DND-41 (cell line): ENCODE data around the gene SLC8B1.
A peak's percentile ranks its signal among the peaks of the same experiment; 100 is the strongest.

Experiments used
- ATAC-seq: fragments of 200-7000 bp; cut with Tn5 transposase; 3 replicates; pipeline ENCODE4 v1.9.1; 2021; ENCODE audit warnings: low read depth; ENCODE audit not compliant: insufficient read depth
- DNase-seq: peaks from one replicate; pipeline ENCODE4 v3.0.0-alpha.2; 2020
- H2AFZ ChIP-seq: 2 replicates; pipeline ENCODE4 v1.6.0; 2012; ENCODE audit warnings: low read depth, low read length
- H3K27ac ChIP-seq: 2 replicates; pipeline ENCODE4 v1.5.1; 2012; ENCODE audit warnings: low read length, inconsistent platforms
- H3K27me3 ChIP-seq: fragments of 200-600 bp; sonication (generic); 2 replicates; pipeline ENCODE4 v1.6.0; 2012; ENCODE audit warnings: low read length, mild to moderate bottlenecking, inconsistent platforms; ENCODE audit not compliant: insufficient read depth, poor library complexity
- H3K36me3 ChIP-seq: 2 replicates; pipeline ENCODE4 v1.5.1; 2012; ENCODE audit warnings: low read length, inconsistent platforms; ENCODE audit not compliant: insufficient read depth
- H3K4me1 ChIP-seq: 2 replicates; pipeline ENCODE4 v1.5.1; 2012; ENCODE audit warnings: mild to moderate bottlenecking, low read length; ENCODE audit not compliant: insufficient read depth
- H3K4me2 ChIP-seq: 2 replicates; pipeline ENCODE4 v1.6.0; 2012; ENCODE audit warnings: mild to moderate bottlenecking, moderate library complexity, low read length, inconsistent platforms; ENCODE audit not compliant: insufficient read depth
- H3K4me3 ChIP-seq, 2 experiments: fragments of 200-600 bp in 1 of 2; shearing (Covaris generic) in 1 of 2; 2 replicates each; pipeline ENCODE4 v1.5.1; 2012 to 2016; ENCODE audit warnings: inconsistent platforms in 2 of 2, low read length in 2 of 2, mild to moderate bottlenecking in 2 of 2, low read depth in 1 of 2, moderate library complexity in 1 of 2
- H3K79me2 ChIP-seq: 2 replicates; pipeline ENCODE4 v1.6.0; 2012; ENCODE audit warnings: low read length, inconsistent platforms; ENCODE audit not compliant: insufficient read depth
- H3K9ac ChIP-seq: 2 replicates; pipeline ENCODE4 v1.6.0; 2012; ENCODE audit warnings: low read depth, mild to moderate bottlenecking, inconsistent platforms, low read length, moderate library complexity
- H3K9me3 ChIP-seq: 2 replicates; pipeline ENCODE4 v1.5.1; 2012; ENCODE audit warnings: low read length, moderate library complexity, mild to moderate bottlenecking, inconsistent platforms; ENCODE audit not compliant: insufficient read depth, severe bottlenecking
- H4K20me1 ChIP-seq: 2 replicates; pipeline ENCODE4 v1.6.0; 2012; ENCODE audit warnings: low read length; ENCODE audit not compliant: insufficient read depth
- EZH2 ChIP-seq: IDR thresholded peaks from 3 replicates; pipeline ENCODE4 v1.6.1; 2012; ENCODE audit warnings: borderline replicate concordance, low read depth, mild to moderate bottlenecking, moderate library complexity, low read length, inconsistent platforms; ENCODE audit not compliant: severe bottlenecking
- TF ChIP-seq, protein P1 (sequence below): IDR thresholded peaks from 2 replicates; pipeline ENCODE4 v1.5.1; 2012; ENCODE audit warnings: borderline replicate concordance, low read length, moderate library complexity, mild to moderate bottlenecking; ENCODE audit not compliant: poor library complexity, severe bottlenecking; ENCODE audit errors: extremely low read depth

SLC8B1 gene

DNA sequence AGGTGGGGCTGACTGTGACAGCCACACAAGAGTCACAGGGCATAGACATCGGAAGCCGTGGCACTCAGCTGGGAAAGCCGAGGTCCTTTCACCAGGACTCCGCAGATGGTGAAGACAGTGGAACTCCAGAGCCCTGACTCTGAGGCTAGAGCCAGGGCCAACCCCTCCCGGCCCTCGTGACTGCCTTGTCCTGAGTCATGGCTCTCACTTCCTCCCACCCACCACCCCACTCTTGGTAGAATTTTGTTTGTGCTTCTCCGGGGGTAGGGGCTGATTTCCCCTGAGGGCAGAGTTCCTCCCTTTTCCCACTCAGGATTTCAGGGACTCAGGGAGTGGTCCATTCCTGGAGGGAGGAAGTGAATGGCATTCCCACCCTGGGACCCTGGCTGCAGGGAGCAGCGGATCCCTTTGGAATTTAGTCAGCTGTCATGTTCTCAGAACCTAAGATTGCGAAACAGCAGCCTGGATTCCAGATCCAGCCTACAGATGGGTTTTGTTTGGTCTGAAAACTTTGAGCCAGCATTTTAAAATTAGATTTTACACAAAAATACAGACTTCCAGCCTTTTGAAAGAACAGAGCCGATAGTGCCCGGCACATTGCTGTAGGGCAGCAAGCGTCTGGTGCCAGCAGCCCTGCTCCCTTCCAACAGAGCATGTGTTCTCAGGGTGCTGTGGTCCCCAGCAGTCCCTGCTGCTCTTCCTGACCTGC, 62.9 kb downstream of the SLC8B1 start:
- H2AFZ ChIP-seq: no peak overlapping the region
- peaks cover 73% of the 10 kb centered on the region for H3K36me3 ChIP-seq
- no peaks in the 10 kb centered on the region for H3K27me3 ChIP-seq
- TF ChIP-seq, protein P1, sequence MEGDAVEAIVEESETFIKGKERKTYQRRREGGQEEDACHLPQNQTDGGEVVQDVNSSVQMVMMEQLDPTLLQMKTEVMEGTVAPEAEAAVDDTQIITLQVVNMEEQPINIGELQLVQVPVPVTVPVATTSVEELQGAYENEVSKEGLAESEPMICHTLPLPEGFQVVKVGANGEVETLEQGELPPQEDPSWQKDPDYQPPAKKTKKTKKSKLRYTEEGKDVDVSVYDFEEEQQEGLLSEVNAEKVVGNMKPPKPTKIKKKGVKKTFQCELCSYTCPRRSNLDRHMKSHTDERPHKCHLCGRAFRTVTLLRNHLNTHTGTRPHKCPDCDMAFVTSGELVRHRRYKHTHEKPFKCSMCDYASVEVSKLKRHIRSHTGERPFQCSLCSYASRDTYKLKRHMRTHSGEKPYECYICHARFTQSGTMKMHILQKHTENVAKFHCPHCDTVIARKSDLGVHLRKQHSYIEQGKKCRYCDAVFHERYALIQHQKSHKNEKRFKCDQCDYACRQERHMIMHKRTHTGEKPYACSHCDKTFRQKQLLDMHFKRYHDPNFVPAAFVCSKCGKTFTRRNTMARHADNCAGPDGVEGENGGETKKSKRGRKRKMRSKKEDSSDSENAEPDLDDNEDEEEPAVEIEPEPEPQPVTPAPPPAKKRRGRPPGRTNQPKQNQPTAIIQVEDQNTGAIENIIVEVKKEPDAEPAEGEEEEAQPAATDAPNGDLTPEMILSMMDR: no peak
- H3K4me1 ChIP-seq: peaks cover 18% of the 10 kb centered on the region
- no peak for DNase-seq
- no peaks in the 10 kb centered on the region; the same call in 1 of the 2 replicates for H4K20me1 ChIP-seq
- no peaks in the 10 kb centered on the region for H3K79me2 ChIP-seq
- no peak overlapping the region for H3K9ac ChIP-seq
- no peak overlapping the region for H3K4me3 ChIP-seq
- peak overlapping the region; percentile 55 for H3K27ac ChIP-seq
- no peaks in the 10 kb centered on the region for H3K9me3 ChIP-seq
- H3K4me2 ChIP-seq: no peak overlapping the region
- ATAC-seq: no peak

DNA sequence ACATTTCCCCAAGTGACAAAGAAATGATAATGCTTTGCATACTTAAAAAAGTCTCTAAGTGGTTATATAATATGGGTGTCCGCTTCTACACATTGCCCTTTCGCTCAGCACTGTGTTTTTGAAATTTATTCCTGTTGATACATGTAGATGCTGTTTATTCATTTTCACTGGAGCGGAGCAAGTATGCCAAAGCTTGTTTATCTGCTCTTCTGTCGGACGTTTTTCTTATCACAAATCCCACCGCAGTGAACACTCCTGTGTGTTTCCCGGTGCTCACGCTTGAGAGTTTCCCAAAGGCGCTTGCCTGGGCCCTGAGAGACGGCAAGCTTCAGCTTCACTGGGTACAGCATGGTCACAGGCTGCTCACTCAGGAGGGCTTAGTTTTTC, 63.5 kb downstream of the SLC8B1 start:
- no peak for ATAC-seq
- Histone ChIP-seq H3K27me3 (no peaks in the 10 kb centered on the region), H3K4me3 (no peak overlapping the region), H3K9me3 (no peaks in the 10 kb centered on the region), H3K36me3 (peaks cover 73% of the 10 kb centered on the region), H4K20me1 (no peaks in the 10 kb centered on the region), H3K27ac (peak overlapping the region; percentile 55), H3K4me2 (no peak overlapping the region), H3K79me2 (no peaks in the 10 kb centered on the region), H3K9ac (no peak overlapping the region), H2AFZ (no peak overlapping the region), H3K4me1 (peaks cover 18% of the 10 kb centered on the region)
- DNase-seq: no peak
- TF ChIP-seq EZH2: no peak
- TF ChIP-seq, protein P1: no peak

DNA sequence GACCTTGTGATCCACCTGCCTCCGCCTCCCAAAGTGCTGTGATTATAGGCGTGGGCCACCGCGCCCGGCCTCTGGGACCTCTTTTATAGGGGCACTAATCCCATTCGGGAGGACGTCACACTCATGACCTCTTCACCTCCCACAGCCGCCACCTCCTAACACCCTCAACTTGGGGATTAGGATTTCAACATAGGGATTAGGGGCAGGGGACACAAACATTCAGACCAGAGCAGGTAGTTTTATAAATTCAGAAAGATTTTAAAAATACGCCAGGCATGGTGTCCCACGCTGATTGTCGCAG, 64.2 kb downstream of the SLC8B1 start:
- DNase-seq: no peak
- no peaks in the 10 kb centered on the region for H4K20me1 ChIP-seq
- no peaks in the 10 kb centered on the region for H3K79me2 ChIP-seq
- no peak overlapping the region for H2AFZ ChIP-seq
- TF ChIP-seq, protein P1: no peak
- no peak for TF ChIP-seq EZH2
- H3K36me3 ChIP-seq: peaks cover 78% of the 10 kb centered on the region
- H3K9ac ChIP-seq: no peak overlapping the region
- no peak overlapping the region for H3K4me3 ChIP-seq
- H3K4me1 ChIP-seq: peaks cover 18% of the 10 kb centered on the region
- H3K27ac ChIP-seq: peak overlapping the region; percentile 30; the same call in 1 of the 2 replicates
- H3K4me2 ChIP-seq: no peak overlapping the region
- no peaks in the 10 kb centered on the region for H3K27me3 ChIP-seq
- H3K9me3 ChIP-seq: no peaks in the 10 kb centered on the region
- no peak for ATAC-seq
